Kidney (tissue), 14 donors: Measurements from ENCODE around the gene PDHB. TPM values are rescaled to one million over a fixed set of nuclear protein-coding genes. Genes with fewer than 3 reads are reported as not detected.
A peak's percentile ranks its signal among the peaks of the same experiment; 100 is the strongest.

Experiments
- DNase-seq, 5 donors: peaks; one replicate each; pipeline ENCODE4 v3.0.0-alpha.2; 2013 to 2020
- FAIRE-seq: peaks from 2 replicates; lab custom pipeline; 2012; peaks lifted over from hg19 to GRCh38; lab: Jason Lieb, UNC
- H3K27ac ChIP-seq, 2 donors: one replicate each; pipeline ENCODE4 v1.7.0; 2013; ENCODE audit warnings: low read depth in 2 of 2, low read length in 2 of 2, inconsistent platforms in 1 of 2
- H3K27me3 ChIP-seq: one replicate; pipeline ENCODE4 v1.7.1; 2013; ENCODE audit warnings: low read length, inconsistent platforms; ENCODE audit not compliant: control insufficient read depth, insufficient read depth
- H3K36me3 ChIP-seq, 3 donors: one replicate each; pipeline versions ENCODE4 v1.7.0 to v1.7.1; 2013; ENCODE audit warnings: low read length in 3 of 3, control low read depth in 1 of 3, inconsistent platforms in 1 of 3; ENCODE audit not compliant: insufficient read depth in 3 of 3, control insufficient read depth in 2 of 3
- H3K4me1 ChIP-seq, 3 donors: one replicate each; pipeline versions ENCODE4 v1.7.0 to v1.7.1; 2013; ENCODE audit warnings: low read length in 3 of 3, inconsistent platforms in 1 of 3, low read depth in 1 of 3; ENCODE audit not compliant: control insufficient read depth in 2 of 3, insufficient read depth in 2 of 3
- H3K4me3 ChIP-seq, 3 donors: one replicate each; pipeline versions ENCODE4 v1.7.0 to v1.8.1; 2013; ENCODE audit warnings: low read length in 3 of 3, control low read depth in 1 of 3, inconsistent platforms in 1 of 3
- H3K9ac ChIP-seq, 3 donors: one replicate each; pipeline versions ENCODE4 v1.7.0 to v1.7.1; 2013; ENCODE audit warnings: low read length in 3 of 3, control low read depth in 1 of 3, inconsistent platforms in 1 of 3
- H3K9me3 ChIP-seq, 3 donors: one replicate each; pipeline versions ENCODE4 v1.7.0 to v1.7.1; 2013; ENCODE audit warnings: low read length in 3 of 3, control low read depth in 1 of 3, inconsistent platforms in 1 of 3; ENCODE audit not compliant: control insufficient read depth in 2 of 3, insufficient read depth in 1 of 3
- intact Hi-C: fragments of 100-400 bp; cut with DNase I; formaldehyde crosslinking; loops from one replicate; pipeline ENCODE4 v1.11.1; 2022
- polyA plus RNA-seq: library from polyadenylated mRNA; stranded (reverse); fragments of 350-450 nt; fragmentation: Illumina TruSeq; extraction: RNeasy Lipid Tissue Mini Kit (QIAGEN cat#74804); gene quantifications from one replicate; pipeline ENCODE4 v1.2.3, GENCODE V29; 2014; ENCODE audit warnings: low read depth, low replicate concordance; ENCODE audit not compliant: insufficient read depth
- total RNA-seq: library from RNA; stranded (reverse); fragmentation: NEBNext Ultra II Directional; extraction: Animal tissue kit (Norgen Biotek cat#: 25700); gene quantifications from one replicate; pipeline ENCODE4 v1.2.1, GENCODE V29; 2021
- TF ChIP-seq, protein P1 (sequence below): IDR thresholded peaks from 3 replicates; pipeline ENCODE4 v1.5.1; 2012; ENCODE audit warnings: mild to moderate bottlenecking, moderate library complexity, borderline replicate concordance; ENCODE audit not compliant: insufficient read depth; ENCODE audit errors: extremely low read depth
- donor health status: control.
- donor health status: control.
- donor health status: control.
- donor health status: control.
- donor health status: control.
- donor health status: DM: yes; HTN: yes; CAD: no.
- donor health status: Normal renal cell carcinoma (clear cell type).

Gene PDHB
- total and polyA plus RNA-seq, 2 donors from 2014 or later, result 71.7 to 138 TPM

- no peak overlapping the region for H3K4me3 ChIP-seq
- TF ChIP-seq, protein P1, sequence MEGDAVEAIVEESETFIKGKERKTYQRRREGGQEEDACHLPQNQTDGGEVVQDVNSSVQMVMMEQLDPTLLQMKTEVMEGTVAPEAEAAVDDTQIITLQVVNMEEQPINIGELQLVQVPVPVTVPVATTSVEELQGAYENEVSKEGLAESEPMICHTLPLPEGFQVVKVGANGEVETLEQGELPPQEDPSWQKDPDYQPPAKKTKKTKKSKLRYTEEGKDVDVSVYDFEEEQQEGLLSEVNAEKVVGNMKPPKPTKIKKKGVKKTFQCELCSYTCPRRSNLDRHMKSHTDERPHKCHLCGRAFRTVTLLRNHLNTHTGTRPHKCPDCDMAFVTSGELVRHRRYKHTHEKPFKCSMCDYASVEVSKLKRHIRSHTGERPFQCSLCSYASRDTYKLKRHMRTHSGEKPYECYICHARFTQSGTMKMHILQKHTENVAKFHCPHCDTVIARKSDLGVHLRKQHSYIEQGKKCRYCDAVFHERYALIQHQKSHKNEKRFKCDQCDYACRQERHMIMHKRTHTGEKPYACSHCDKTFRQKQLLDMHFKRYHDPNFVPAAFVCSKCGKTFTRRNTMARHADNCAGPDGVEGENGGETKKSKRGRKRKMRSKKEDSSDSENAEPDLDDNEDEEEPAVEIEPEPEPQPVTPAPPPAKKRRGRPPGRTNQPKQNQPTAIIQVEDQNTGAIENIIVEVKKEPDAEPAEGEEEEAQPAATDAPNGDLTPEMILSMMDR, result no peak
- H3K9ac ChIP-seq, result no peak overlapping the region
- H3K9me3 ChIP-seq, result no peaks in the 10 kb centered on the region
- H3K4me1 ChIP-seq, result peaks cover 0 to 5% (median 4%) of the 10 kb centered on the region in 3 donors
- FAIRE-seq (no peak), DNase-seq (no peak)
- no peaks in the 10 kb centered on the region for H3K27me3 ChIP-seq
- no peaks in the 10 kb centered on the region for H3K36me3 ChIP-seq
- intact Hi-C loops, result no loop called here
- H3K27ac ChIP-seq, result no peak overlapping the region
Measured at GRCh38 chr3:58464866-58465265, 31.2 kb upstream of the PDHB start.

DNA sequence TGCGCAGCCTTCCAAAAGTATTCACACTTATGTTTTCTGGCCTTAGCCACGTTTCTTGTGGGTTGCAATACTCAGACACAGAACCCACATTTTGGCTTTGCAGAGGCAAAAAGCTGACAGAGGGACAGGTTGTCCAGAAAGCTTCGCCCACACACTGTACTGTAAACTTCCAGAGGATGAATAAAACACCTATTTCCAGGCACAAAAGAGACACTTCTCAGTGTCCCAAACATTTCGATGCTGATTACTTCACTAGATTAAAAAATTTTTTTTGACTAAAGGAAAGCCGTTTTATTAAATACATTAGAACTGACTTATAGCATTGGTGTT is 30.3 kb upstream of the PDHB start:
- Histone ChIP-seq H3K4me3 (peak overlapping the region in 1 of 3 donors; percentile 50), H3K4me1 (peaks cover 0 to 5% (median 4%) of the 10 kb centered on the region in 3 donors), H3K27ac (no peak overlapping the region), H3K9ac (no peak overlapping the region), H3K27me3 (no peaks in the 10 kb centered on the region), H3K9me3 (no peaks in the 10 kb centered on the region), H3K36me3 (no peaks in the 10 kb centered on the region)
- TF ChIP-seq, protein P1, result no peak
- intact Hi-C loops, result no loop called here
- no peak for FAIRE-seq
- DNase-seq, result no peak

- Histone ChIP-seq H3K27me3 (no peaks in the 10 kb centered on the region), H3K9me3 (no peaks in the 10 kb centered on the region), H3K36me3 (no peaks in the 10 kb centered on the region), H3K9ac (peak overlapping the region in 1 of 3 donors; percentile 38), H3K27ac (peak overlapping the region in 1 of 2 donors; percentile 55), H3K4me3 (peak overlapping the region in 2 of 3 donors; percentile 50 to 64), H3K4me1 (peaks cover 0 to 5% (median 4%) of the 10 kb centered on the region in 3 donors)
- TF ChIP-seq, protein P1, result peak; percentile 71
- FAIRE-seq (no peak), DNase-seq (peak; percentile 67 to 85 (median 74))
- intact Hi-C loops, result no loop called here
Measured at GRCh38 chr3:58463181-58463941, 29.7 kb upstream of the PDHB start.
